Lower lobe of right lung (tissue), 2 donors: ENCODE measurements around the gene AQP12A. TPM values are rescaled to one million over a fixed set of nuclear protein-coding genes. Genes with fewer than 3 reads are reported as not detected.
A peak's percentile ranks its signal among the peaks of the same experiment; 100 is the strongest.
"Not testable (repeated sequence)": the region's sequence is repeated elsewhere in the genome, so short reads cannot be mapped to it uniquely, and the experiment has no call there.

Experiments used
- ATAC-seq, 2 donors: fragments of 200-7000 bp; cut with Tn5 transposase; one replicate each; pipeline ENCODE4 v1.9.1; 2020 to 2022; ENCODE audit warnings: mild to moderate bottlenecking in 2 of 2, moderate library complexity in 2 of 2
- DNase-seq: peaks from one replicate; pipeline ENCODE4 v3.0.0-alpha.2; 2020
- H3K27ac ChIP-seq: fragments of 200-600 bp; one replicate; pipeline ENCODE4 v1.8.0; 2022
- H3K27me3 ChIP-seq: fragments of 200-600 bp; one replicate; pipeline ENCODE4 v1.8.0; 2022; ENCODE audit warnings: low read depth
- H3K36me3 ChIP-seq: fragments of 200-600 bp; one replicate; pipeline ENCODE4 v1.8.0; 2022; ENCODE audit warnings: mild to moderate bottlenecking
- H3K4me1 ChIP-seq: fragments of 200-600 bp; one replicate; pipeline ENCODE4 v1.8.0; 2022
- H3K4me3 ChIP-seq: fragments of 200-600 bp; one replicate; pipeline ENCODE4 v1.8.0; 2022; ENCODE audit warnings: mild to moderate bottlenecking
- H3K9me3 ChIP-seq: fragments of 200-600 bp; one replicate; pipeline ENCODE4 v1.8.0; 2022
- intact Hi-C: fragments of 100-400 bp; cut with DNase I; formaldehyde crosslinking; loops from one replicate; pipeline ENCODE4 v1.11.0; 2022
- total RNA-seq: library from RNA; stranded (reverse); fragmentation: NEBNext Ultra II Directional; extraction: Animal tissue kit (Norgen Biotek cat#: 25700); gene quantifications from one replicate; pipeline ENCODE4 v1.2.1, GENCODE V29; 2021
- TF ChIP-seq, protein P1 (sequence below): fragments of 200-600 bp; IDR thresholded peaks from one replicate; pipeline ENCODE4 v1.8.0; 2022; ENCODE audit warnings: antibody characterized with exemption, mild to moderate bottlenecking
- donor health status: DM: no; HTN: yes; CAD: no; lungs with severe emphysema.

AQP12A gene
- total RNA-seq, 1 donor from 2014 or later: not detected

DNA sequence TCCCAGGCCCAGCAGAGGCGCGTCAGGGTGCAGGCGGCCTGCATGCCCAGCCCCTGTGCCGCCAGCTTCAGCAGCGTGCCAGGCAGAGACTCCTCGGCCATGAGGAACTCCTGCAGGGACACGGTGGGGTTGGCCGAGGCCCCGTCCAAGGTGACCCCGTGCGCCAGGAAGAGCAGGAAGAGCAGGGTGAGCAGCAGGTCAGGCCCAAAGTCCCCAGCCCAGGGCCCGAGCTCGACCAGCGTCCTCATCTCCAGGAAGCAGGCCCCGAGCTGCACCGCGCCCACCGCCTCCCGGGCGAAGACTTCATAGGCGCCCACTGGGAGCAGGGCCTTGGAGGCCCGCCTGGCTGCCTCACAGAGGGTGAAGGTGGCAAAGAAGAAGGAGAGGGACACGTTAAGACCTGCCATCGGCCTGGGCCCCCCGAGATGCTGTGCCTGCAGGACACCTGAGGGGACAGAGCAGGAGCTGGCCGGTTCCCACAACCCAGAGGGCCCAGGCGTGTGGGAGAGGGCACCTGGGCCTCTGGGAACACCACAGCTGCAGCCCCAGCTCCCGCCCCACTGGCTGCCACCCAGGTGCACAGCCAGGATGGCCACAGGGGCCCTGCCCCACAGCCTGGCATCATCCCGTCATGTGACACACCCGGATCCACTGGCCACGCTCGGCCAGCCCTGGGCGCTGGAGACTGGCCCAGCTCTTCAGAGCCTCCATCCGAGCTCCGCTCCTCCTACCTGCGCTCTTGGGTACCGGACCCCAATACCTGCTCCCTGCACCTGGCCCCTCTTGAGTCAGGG is 9.0 kb upstream of the AQP12A start, which contains the start of gene AQP12B:
TSS of gene AQP12B (minus strand) at position 455 of the 794 bp plus-strand sequence. CDS start at position 407, 48 bp downstream.
- H3K36me3 ChIP-seq, H3K27ac ChIP-seq, H3K9me3 ChIP-seq, DNase-seq, H3K4me1 ChIP-seq, H3K4me3 ChIP-seq, H3K27me3 ChIP-seq, intact Hi-C loops: not testable (repeated sequence)
- ATAC-seq: peak in 1 of 2 donors; percentile 21

DNA sequence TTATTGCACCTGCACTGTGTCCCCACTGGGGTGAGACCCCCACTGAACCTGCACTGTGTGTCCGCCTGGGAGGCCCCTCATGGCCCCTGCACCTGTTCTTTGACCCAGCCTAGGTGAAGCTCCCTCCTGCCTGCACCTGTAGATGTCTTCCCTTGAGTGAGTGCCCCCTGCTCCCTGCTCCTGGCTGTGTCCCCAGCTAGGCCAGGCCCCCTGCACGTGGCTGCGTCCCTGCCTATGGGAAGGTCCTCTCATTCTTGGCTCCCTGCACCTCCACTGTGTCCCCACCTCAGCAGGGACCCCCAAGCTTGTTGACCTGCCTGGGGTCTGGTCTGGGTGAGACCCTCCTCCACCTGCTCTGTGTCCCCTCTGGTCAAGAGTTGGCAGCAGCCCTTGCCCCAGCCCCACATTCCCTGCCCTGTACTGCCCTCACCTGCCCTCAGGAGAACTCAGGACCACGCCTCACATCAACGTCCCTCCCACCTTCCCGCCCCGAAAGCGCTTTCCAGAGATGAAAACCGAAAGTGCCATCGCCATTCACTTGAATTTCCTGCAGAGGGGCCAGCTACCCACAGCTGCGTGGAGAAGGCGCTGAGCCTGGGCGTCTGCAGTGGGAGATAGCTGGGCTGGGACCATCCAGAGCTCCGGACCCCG is 8.2 kb upstream of the AQP12A start:
- H3K36me3 ChIP-seq, ATAC-seq, H3K9me3 ChIP-seq, H3K4me1 ChIP-seq, DNase-seq, H3K27ac ChIP-seq, H3K4me3 ChIP-seq, intact Hi-C loops, H3K27me3 ChIP-seq: not testable (repeated sequence)

DNA sequence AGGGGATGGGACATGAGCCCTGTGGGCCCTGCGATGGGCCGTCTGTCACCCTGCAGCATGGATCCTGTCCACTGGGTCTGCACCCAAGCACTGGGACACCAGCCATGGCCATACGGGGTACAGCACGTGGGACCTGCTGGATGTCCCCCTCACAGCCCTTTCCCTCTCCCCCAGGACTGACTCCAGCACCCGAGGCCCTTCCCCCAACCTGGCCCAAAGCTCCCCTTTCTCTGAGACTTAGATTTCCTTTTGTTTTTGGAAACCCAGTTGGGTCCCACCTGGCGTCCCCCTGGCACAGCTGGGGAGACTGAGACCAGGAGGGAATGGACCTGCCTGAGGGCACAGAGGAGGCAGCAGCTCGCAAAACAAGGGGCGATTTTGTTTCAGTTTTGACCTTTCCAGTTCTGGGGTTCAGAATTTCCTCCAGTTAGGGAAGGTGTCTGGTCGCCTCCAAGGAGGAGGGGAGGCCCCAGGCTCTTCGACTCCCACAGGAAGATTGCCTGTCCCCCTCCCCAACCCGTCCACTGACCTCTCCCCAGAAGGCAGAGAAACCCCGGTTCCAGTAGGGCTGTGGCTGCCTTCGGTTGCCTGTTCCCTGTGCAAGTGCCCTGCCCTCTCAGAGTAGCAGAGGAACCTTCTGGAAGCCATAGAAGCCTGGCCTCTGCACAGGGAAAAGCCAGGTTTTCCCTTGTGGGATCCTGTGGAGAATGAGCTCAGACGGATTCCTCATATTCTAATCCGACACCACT is 7.5 kb upstream of the AQP12A start:
- intact Hi-C loops, DNase-seq: not testable (repeated sequence)

DNA sequence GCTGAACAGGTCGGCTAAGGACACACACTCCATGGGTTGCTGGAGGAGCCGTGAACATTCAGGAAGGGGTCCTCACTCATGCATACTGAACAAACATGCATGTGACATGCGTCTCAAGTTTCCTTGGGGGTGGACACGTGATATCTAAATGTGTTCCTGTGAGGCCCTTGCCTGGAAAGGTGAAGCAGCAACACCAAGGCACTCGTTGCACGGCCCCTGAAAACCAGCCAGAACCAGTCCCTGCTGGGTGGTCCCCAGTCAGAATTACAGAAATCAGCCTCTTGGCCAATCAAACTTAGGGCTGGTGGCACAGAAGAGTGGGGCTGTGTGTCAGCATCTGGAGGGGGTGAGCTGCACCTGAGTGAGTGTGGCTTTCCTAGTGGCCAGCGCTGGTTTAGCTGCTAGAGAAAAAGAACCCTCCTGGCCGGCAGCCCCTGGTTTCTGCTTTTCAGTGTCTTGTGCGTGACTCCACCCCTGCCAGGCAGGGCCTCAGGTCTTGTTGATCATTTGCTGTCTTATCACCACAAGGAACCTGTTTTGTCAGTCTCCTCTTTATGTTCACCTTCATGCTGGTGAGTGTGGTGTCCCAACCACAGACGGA is 5.8 kb upstream of the AQP12A start:
- H3K4me3 ChIP-seq: no peak overlapping the region
- H3K27me3 ChIP-seq: no peaks in the 10 kb centered on the region
- TF ChIP-seq, protein P1, sequence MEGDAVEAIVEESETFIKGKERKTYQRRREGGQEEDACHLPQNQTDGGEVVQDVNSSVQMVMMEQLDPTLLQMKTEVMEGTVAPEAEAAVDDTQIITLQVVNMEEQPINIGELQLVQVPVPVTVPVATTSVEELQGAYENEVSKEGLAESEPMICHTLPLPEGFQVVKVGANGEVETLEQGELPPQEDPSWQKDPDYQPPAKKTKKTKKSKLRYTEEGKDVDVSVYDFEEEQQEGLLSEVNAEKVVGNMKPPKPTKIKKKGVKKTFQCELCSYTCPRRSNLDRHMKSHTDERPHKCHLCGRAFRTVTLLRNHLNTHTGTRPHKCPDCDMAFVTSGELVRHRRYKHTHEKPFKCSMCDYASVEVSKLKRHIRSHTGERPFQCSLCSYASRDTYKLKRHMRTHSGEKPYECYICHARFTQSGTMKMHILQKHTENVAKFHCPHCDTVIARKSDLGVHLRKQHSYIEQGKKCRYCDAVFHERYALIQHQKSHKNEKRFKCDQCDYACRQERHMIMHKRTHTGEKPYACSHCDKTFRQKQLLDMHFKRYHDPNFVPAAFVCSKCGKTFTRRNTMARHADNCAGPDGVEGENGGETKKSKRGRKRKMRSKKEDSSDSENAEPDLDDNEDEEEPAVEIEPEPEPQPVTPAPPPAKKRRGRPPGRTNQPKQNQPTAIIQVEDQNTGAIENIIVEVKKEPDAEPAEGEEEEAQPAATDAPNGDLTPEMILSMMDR: no peak
- no peak for DNase-seq
- no peak for ATAC-seq
- intact Hi-C loops: no loop called here
- no peaks in the 10 kb centered on the region for H3K4me1 ChIP-seq
- no peaks in the 10 kb centered on the region for H3K9me3 ChIP-seq
- H3K27ac ChIP-seq: no peak overlapping the region
- no peaks in the 10 kb centered on the region for H3K36me3 ChIP-seq

More for the DNA sequence above, 7.5 kb upstream of the AQP12A start:
- not testable (repeated sequence) for H3K27ac ChIP-seq, H3K4me1 ChIP-seq, H3K9me3 ChIP-seq, H3K36me3 ChIP-seq, H3K4me3 ChIP-seq, H3K27me3 ChIP-seq, ATAC-seq

DNA sequence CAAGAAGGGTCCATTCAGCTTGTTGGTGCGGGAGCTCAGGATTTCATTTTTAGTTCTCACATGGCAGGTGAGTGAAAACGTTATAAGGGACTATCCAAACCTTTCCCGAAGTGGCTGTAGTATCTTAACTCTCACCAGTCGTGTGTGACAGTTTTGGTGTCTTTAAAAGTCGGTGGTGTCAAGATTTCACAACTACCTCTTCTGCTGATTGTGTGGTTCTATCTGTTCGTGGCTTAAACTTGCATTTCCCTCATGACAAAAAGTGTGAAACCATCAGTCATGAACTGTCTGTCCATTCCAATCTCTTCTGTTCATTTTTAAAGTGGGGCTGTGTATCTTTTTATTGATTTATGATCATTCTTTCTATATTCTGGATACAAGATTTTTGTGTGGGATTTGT is 5.2 kb upstream of the AQP12A start:
- Histone ChIP-seq H3K4me3 (no peak overlapping the region), H3K9me3 (no peaks in the 10 kb centered on the region), H3K27ac (no peak overlapping the region), H3K4me1 (no peaks in the 10 kb centered on the region), H3K36me3 (no peaks in the 10 kb centered on the region), H3K27me3 (no peaks in the 10 kb centered on the region)
- intact Hi-C loops: no loop called here
- ATAC-seq (no peak), DNase-seq (no peak)
- TF ChIP-seq, protein P1: no peak

DNA sequence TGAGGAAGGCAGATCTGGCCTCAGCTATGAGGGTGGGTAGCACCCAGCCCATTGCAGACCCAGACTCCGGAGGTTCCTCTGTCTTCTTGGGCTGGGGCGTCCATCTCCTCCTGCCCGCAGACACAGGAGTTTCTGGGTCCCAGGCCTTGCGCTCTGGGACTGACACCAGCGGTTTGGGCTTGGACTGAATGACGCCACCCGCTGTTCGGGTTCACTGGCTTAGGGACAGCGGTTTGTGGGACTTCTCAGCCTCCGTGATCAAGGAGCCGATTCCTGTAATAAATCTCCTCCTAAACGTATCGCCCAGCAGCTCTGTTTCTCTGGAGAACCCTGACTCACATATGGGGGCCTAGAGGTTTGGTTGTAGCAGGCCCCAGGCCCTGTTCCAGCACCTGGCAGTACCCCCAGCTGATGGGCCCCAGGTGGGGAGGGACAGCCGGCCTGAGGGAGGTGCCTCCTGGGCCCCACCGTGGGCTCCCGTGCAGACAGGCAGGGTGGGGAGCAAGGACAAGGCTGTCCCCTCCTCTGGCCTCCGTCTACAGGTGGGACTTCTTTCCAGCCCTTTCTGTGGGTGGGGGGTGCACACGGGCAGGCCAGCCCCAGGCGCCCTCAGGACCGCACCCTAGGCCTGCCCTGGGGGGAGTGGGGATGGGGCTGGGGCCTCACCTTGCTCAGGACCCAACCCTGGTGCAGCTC is 4.5 kb upstream of the AQP12A start:
- Histone ChIP-seq H3K4me1 (no peaks in the 10 kb centered on the region), H3K27ac (no peak overlapping the region), H3K27me3 (no peaks in the 10 kb centered on the region), H3K36me3 (no peaks in the 10 kb centered on the region), H3K4me3 (no peak overlapping the region), H3K9me3 (no peaks in the 10 kb centered on the region)
- DNase-seq (no peak), ATAC-seq (no peak)
- TF ChIP-seq, protein P1: no peak
- intact Hi-C loops: no loop called here
